ENCODE measurements around the gene ZNF451. TPM values are rescaled to one million over a fixed set of nuclear protein-coding genes. Genes with fewer than 3 reads are reported as not detected.
"Not testable (repeated sequence)": the region's sequence is repeated elsewhere in the genome, so short reads cannot be mapped to it uniquely, and the experiment has no call there.

ZNF451 gene, protein sequence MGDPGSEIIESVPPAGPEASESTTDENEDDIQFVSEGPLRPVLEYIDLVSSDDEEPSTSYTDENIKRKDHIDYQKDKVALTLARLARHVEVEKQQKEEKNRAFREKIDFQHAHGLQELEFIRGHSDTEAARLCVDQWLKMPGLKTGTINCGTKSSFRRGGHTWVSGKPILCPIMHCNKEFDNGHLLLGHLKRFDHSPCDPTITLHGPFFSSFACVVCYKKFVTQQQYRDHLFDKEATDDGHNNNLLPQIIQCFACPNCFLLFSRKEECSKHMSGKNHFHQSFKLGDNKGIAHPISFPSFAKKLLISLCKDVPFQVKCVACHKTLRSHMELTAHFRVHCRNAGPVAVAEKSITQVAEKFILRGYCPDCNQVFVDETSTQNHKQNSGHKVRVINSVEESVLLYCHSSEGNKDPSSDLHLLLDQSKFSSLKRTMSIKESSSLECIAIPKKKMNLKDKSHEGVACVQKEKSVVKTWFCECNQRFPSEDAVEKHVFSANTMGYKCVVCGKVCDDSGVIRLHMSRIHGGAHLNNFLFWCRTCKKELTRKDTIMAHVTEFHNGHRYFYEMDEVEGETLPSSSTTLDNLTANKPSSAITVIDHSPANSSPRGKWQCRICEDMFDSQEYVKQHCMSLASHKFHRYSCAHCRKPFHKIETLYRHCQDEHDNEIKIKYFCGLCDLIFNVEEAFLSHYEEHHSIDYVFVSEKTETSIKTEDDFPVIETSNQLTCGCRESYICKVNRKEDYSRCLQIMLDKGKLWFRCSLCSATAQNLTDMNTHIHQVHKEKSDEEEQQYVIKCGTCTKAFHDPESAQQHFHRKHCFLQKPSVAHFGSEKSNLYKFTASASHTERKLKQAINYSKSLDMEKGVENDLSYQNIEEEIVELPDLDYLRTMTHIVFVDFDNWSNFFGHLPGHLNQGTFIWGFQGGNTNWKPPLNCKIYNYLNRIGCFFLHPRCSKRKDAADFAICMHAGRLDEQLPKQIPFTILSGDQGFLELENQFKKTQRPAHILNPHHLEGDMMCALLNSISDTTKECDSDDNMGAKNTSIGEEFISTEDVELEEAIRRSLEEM
- total RNA-seq = 10 to 100 TPM; 32.3 to 68.6 TPM

DNA sequence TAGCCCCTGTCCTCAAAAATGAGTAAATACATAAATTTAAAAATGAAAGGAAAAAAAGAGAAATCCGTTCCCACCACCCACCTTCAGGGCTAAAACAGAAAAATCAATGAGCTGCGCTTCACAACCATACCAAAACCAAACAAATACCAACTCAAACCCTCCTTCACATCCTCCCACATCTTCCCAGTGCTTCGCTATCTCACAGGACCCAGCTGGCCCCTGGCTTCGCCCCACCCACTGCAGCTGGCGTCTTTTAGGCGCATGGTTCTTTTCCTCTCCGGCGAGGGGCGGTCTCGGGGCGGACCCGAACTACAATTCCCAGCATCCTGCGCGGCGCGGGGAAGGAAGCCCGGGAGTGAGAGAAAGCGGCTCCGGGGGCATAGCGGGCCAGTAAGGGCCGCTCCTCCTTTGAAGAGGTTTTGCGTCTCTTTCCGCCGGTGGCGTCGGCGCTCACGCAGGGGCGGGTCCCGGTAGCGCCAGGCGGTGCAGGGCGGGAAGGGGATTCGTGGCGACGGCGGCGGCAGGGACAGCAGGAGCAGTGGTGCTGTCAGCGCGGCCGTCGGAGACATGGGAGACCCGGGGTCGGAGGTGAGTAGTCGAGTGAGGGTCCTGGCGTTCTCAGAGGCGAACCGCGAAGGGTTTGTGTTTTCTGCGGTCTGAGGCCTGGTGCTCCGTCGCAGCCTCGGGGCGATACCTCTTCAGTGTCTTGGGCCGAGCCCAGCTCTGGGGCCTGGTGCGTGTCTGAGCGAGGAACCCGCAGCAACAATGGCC, at the start of gene ZNF451:
ZNF451 (plus strand) TSS at position 502 of the 771 bp plus-strand sequence; CDS start at position 568, 66 bp downstream.
- Histone ChIP-seq H3K36me3 (no peaks in the 10 kb centered on the region), H3K4me1 (replicated peaks) (no peaks in the 10 kb centered on the region), H3K4me3 (peak within 1 kb of the TSS; percentile 47 to 50), H3K27ac (peak within 1 kb of the TSS; percentile 81), H3K9me3 (no peaks in the 10 kb centered on the region), H3K27me3 (replicated peaks; ENCODE audit: insufficient read depth) (no peaks in the 10 kb centered on the region)
- TF ChIP-seq POLR2AphosphoS5 (IDR thresholded peaks at IDR 0.05) (peak; percentile 98), POLR2A (IDR thresholded peaks at IDR 0.05) (peak; percentile 95)
- TF ChIP-seq, protein P1, sequence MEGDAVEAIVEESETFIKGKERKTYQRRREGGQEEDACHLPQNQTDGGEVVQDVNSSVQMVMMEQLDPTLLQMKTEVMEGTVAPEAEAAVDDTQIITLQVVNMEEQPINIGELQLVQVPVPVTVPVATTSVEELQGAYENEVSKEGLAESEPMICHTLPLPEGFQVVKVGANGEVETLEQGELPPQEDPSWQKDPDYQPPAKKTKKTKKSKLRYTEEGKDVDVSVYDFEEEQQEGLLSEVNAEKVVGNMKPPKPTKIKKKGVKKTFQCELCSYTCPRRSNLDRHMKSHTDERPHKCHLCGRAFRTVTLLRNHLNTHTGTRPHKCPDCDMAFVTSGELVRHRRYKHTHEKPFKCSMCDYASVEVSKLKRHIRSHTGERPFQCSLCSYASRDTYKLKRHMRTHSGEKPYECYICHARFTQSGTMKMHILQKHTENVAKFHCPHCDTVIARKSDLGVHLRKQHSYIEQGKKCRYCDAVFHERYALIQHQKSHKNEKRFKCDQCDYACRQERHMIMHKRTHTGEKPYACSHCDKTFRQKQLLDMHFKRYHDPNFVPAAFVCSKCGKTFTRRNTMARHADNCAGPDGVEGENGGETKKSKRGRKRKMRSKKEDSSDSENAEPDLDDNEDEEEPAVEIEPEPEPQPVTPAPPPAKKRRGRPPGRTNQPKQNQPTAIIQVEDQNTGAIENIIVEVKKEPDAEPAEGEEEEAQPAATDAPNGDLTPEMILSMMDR (IDR thresholded peaks at IDR 0.05) = peak in 2 of 4 experiments; percentile 13 to 25
- WGBS = under 1% methylated on average over 44 of the region's 58 CpGs
- intact Hi-C loops (cut with DNase I) = no loop called here
- peak; percentile 96 for DNase-seq (ENCODE audit: low spot score)

DNA sequence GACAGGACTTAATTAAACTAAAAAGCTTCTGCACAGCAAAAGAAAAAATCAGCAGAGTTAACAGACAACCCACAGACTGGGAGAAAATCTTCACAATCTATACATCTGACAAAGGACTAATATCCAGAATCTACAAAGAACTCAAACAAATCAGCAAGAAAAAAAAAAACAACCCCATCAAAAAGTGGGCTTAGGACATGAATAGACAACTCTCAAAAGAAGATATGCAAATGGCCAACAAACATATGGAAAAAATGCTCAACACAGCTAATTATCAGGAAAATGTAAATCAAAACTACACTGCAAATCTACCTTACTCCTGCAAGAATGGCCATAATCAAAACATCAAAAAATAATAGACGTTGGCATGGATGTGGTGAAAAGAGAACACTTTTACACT, 45.9 kb upstream of the ZNF451 start:
- intact Hi-C loops (cut with DNase I); H3K4me3 ChIP-seq; H3K36me3 ChIP-seq; H3K9me3 ChIP-seq; DNase-seq (ENCODE audit: low spot score); H3K27me3 ChIP-seq (replicated peaks; ENCODE audit: insufficient read depth); H3K4me1 ChIP-seq (replicated peaks); H3K27ac ChIP-seq: not testable (repeated sequence)
- 89% methylated on average over 1 of the region's 1 CpG for WGBS

DNA sequence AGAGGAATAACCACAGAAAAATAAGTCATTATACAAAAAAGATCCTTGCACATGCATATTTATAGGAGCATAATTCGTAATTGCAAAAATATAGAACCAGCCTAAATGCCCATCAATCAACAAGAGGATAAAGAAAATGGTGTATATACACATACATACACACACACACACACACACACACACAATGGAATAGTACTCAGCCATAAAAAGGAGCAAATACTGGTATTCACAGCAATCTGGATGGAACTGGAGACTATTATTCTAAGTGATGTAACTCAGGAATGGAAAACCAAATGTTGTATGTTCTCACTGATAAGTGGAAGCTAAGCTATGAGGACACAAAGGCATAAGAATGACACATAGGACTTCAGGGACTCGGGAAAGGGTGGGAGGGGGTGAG, 45.4 kb upstream of the ZNF451 start:
- intact Hi-C loops (cut with DNase I) = no loop called here
- no peak for DNase-seq (ENCODE audit: low spot score)
- Histone ChIP-seq H3K4me1 (replicated peaks) (no peaks in the 10 kb centered on the region), H3K4me3 (no peak overlapping the region), H3K9me3 (no peaks in the 10 kb centered on the region), H3K27ac (no peak overlapping the region), H3K36me3 (no peaks in the 10 kb centered on the region), H3K27me3 (replicated peaks; ENCODE audit: insufficient read depth) (no peaks in the 10 kb centered on the region)
- WGBS = 98% methylated on average over 2 of the region's 2 CpGs
- TF ChIP-seq POLR2AphosphoS5 (IDR thresholded peaks at IDR 0.05) (no peak), POLR2A (IDR thresholded peaks at IDR 0.05) (no peak)
- TF ChIP-seq, protein P1 (IDR thresholded peaks at IDR 0.05) = no peak

DNA sequence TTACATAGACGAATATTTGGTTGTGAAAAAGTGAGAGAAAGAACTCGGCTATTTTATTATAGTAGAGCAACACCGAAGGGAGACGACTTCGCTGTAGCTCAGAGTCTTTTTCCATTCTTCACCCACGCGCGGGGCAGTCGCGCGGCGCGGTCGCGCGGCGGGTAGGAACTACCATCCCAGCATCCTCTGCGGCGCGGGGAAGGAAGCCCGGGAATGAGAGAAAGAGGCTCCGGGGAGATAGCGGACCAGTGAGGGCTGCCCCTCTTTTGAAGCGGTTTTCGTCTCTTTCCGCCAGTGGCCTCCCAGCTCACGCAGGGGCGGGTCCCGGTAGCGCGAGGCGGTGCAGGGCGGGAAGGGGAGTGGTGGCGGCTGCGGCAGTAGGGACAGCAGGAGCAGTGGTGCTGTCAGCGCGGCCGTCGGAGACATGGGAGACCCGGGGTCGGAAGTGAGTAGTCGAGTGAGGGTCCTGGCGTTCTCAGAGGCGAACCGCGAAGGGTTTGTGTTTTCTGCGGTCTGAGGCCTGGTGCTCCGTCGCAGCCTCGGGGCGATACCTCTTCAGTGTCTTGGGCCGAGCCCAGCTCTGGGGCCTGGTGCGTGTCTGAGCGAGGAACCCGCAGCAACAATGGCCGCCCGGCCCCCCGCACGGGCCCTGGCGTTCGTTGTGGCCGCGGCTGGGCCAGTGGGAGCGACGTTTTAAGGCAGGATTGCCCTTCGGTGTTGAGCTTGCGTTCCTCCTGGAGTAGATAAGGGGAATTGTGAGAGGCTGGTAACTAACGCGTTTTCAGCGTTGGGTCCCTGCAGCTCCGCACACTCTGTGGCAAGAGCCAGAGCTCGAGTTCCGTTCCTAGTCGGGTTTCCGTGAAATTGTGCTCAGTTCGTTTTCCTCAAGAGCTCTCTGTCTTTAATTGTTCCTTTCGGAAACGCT, 43.4 kb upstream of the ZNF451 start, which contains the start of gene KIAA1586:
KIAA1586 (plus strand) TSS at position 362 of the 925 bp plus-strand sequence; CDS start at position 425, 63 bp downstream.
- Histone ChIP-seq H3K4me3 (peak within 1 kb of the TSS; percentile 28 to 38), H3K27ac (peak within 1 kb of the TSS; percentile 46 to 62)
- 0% methylated on average over 46 of the region's 78 CpGs for WGBS
- TF ChIP-seq POLR2A (IDR thresholded peaks at IDR 0.05) (peak; percentile 50), POLR2AphosphoS5 (IDR thresholded peaks at IDR 0.05) (peak; percentile 90)
- TF ChIP-seq, protein P1 (IDR thresholded peaks at IDR 0.05) = peak in 2 of 4 experiments; percentile 5 to 19
- intact Hi-C loops (cut with DNase I) = loop anchor here (5.0 kb wide), 1 partner anchor 271 kb away; the partner anchor contains the start of gene PRIM2
- H3K27me3 ChIP-seq (replicated peaks; ENCODE audit: insufficient read depth); H3K36me3 ChIP-seq; H3K9me3 ChIP-seq; H3K4me1 ChIP-seq (replicated peaks): not testable (repeated sequence)
- peak; percentile 86 for DNase-seq (ENCODE audit: low spot score)

DNA sequence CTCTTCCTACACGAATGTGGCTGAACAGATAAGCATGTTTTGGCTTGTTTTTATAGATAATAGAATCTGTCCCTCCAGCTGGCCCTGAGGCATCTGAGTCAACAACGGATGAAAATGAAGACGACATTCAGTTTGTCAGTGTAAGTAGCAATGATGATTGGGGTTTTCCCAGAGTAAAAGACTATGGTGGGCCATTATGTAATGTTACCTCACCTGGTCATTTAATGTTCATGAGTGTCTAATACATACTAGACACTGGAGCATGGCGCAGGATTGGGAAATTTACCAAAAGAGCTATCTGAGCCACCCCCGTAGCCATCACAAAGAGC, 42.8 kb upstream of the ZNF451 start:
- H3K9me3 ChIP-seq; H3K36me3 ChIP-seq; H3K4me3 ChIP-seq; H3K4me1 ChIP-seq (replicated peaks); H3K27ac ChIP-seq; H3K27me3 ChIP-seq (replicated peaks; ENCODE audit: insufficient read depth); DNase-seq (ENCODE audit: low spot score): not testable (repeated sequence)
- no CpG with 5 or more reads among the region's 5 CpGs for WGBS
- intact Hi-C loops (cut with DNase I) = loop anchor here (5.0 kb wide), 1 partner anchor 270 kb away; the partner anchor contains the start of gene PRIM2

DNA sequence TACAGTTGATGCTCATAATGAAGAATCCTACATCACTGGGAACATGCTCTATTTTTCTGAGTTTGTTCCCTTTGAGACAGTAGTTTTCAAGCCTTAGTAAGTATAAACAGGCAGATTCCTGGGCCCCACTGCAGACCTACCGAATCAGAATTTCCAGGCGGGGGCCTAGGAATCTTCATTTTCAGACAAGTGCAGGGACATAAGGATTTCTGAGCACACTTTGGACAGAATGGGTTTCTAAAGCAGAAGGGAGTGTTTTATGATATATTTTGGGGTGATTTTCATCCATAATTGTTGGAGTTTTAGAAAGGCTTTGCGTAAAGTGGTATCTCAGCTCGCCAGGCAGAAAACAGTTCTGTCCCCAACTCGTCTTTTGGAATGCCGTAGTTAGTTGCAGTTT, 42.1 kb upstream of the ZNF451 start:
- intact Hi-C loops (cut with DNase I) = loop anchor here (5.0 kb wide), 1 partner anchor 269 kb away; the partner anchor contains the start of gene PRIM2
- WGBS = 75% methylated on average over 6 of the region's 6 CpGs

More for the DNA sequence above, 42.1 kb upstream of the ZNF451 start:
- H3K9me3 ChIP-seq; DNase-seq (ENCODE audit: low spot score); H3K36me3 ChIP-seq; H3K27ac ChIP-seq; H3K4me1 ChIP-seq (replicated peaks); H3K27me3 ChIP-seq (replicated peaks; ENCODE audit: insufficient read depth); H3K4me3 ChIP-seq: not testable (repeated sequence)

Data from prostate gland (tissue), 2 donors.